HL-60 (cell line): ENCODE data around the gene MYD88.

Experiments
- CTCF ChIP-seq: IDR thresholded peaks from one replicate; pipeline ENCODE4 v1.5.1; 2011; ENCODE audit warnings: low read length, control low read depth, inconsistent platforms; ENCODE audit not compliant: insufficient read depth
- GABPA ChIP-seq: IDR thresholded peaks from 2 replicates; pipeline ENCODE4 v1.6.1; 2012; ENCODE audit warnings: low read depth
- POLR2AphosphoS5 ChIP-seq: IDR thresholded peaks from 2 replicates; pipeline ENCODE4 v1.6.1; 2012; ENCODE audit warnings: low read depth
- TF ChIP-seq, protein P1 (sequence below): IDR thresholded peaks from 2 replicates; pipeline ENCODE4 v1.6.1; 2012; ENCODE audit warnings: low read depth; ENCODE audit not compliant: insufficient replicate concordance

DNA sequence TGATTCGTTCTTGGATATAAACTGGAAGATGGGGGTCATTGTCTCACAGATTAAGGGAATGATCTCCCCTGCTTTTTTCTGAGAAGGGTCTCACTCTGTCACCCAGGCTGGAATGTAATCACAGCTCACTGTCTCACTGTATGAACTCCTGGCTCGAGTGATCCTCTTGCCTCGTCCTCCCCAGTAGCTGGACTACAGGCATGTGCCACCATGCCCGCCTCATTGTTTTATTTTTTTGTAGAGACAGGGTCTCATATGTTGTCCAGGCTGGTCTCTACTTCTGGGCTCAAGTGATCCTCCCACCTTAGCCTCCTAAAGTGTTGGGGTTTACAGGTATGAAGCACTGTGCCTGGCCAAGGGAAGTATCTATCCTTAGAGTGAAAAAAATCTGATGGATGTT is 32.3 kb downstream of the MYD88 start:
- no peak for TF ChIP-seq CTCF
- TF ChIP-seq POLR2AphosphoS5 = no peak
- TF ChIP-seq, protein P1, sequence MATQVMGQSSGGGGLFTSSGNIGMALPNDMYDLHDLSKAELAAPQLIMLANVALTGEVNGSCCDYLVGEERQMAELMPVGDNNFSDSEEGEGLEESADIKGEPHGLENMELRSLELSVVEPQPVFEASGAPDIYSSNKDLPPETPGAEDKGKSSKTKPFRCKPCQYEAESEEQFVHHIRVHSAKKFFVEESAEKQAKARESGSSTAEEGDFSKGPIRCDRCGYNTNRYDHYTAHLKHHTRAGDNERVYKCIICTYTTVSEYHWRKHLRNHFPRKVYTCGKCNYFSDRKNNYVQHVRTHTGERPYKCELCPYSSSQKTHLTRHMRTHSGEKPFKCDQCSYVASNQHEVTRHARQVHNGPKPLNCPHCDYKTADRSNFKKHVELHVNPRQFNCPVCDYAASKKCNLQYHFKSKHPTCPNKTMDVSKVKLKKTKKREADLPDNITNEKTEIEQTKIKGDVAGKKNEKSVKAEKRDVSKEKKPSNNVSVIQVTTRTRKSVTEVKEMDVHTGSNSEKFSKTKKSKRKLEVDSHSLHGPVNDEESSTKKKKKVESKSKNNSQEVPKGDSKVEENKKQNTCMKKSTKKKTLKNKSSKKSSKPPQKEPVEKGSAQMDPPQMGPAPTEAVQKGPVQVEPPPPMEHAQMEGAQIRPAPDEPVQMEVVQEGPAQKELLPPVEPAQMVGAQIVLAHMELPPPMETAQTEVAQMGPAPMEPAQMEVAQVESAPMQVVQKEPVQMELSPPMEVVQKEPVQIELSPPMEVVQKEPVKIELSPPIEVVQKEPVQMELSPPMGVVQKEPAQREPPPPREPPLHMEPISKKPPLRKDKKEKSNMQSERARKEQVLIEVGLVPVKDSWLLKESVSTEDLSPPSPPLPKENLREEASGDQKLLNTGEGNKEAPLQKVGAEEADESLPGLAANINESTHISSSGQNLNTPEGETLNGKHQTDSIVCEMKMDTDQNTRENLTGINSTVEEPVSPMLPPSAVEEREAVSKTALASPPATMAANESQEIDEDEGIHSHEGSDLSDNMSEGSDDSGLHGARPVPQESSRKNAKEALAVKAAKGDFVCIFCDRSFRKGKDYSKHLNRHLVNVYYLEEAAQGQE = no peak
- TF ChIP-seq GABPA = no peak
